H1 (cell line): ENCODE results near the gene RNU6-1. TPM values are rescaled to one million over a fixed set of nuclear protein-coding genes. Genes with fewer than 3 reads are reported as not detected.

ENCODE experiments used
- CTCF ChIA-PET: fragments of 300-600 bp; sonication (Branson Sonifier 250); formaldehyde crosslinking; loops from one replicate; lab custom pipeline; 2021; ENCODE audit not compliant: partially characterized antibody; lab: Charles Lee
- POLR2A ChIA-PET: fragments of 300-600 bp; sonication (Branson Sonifier 250); formaldehyde crosslinking; loops from one replicate; lab custom pipeline; 2021; ENCODE audit warnings: inconsistent platforms; ENCODE audit not compliant: partially characterized antibody; lab: Charles Lee
- DNase-seq, 2 experiments: peaks; one replicate each; pipeline versions ENCODE4 v3.0.0 to v3.0.0-alpha.2; 2010 to 2022; ENCODE audit warnings: low spot score in 2 of 2, low read depth in 1 of 2, mixed read lengths in 1 of 2
- FAIRE-seq: peaks from 2 replicates; lab custom pipeline; 2011; peaks lifted over from hg19 to GRCh38; lab: Jason Lieb, UNC
- H2AFZ ChIP-seq: 2 replicates; pipeline ENCODE4 v1.8.1; 2012; ENCODE audit warnings: low read length, inconsistent platforms
- H2AK5ac ChIP-seq: 2 replicates; pipeline ENCODE4 v1.6.1; 2013; ENCODE audit warnings: low read depth, low read length
- H2BK120ac ChIP-seq: replicated peaks from 2 replicates; pipeline ENCODE3; 2013; ENCODE audit warnings: low read depth, low read length, inconsistent platforms
- H2BK12ac ChIP-seq: 2 replicates; pipeline ENCODE4 v1.6.1; 2013; ENCODE audit warnings: low read depth, low read length
- H2BK15ac ChIP-seq: 2 replicates; pipeline ENCODE4 v1.6.1; 2013; ENCODE audit warnings: low read length
- H2BK20ac ChIP-seq: 2 replicates; pipeline ENCODE4 v1.6.1; 2013; ENCODE audit warnings: low read length
- H2BK5ac ChIP-seq: 2 replicates; pipeline ENCODE4 v1.6.1; 2013; ENCODE audit warnings: low read depth, low read length
- H3K14ac ChIP-seq: 2 replicates; pipeline ENCODE4 v1.6.1; 2013; ENCODE audit warnings: inconsistent platforms; ENCODE audit not compliant: insufficient read length
- H3K18ac ChIP-seq: 2 replicates; pipeline ENCODE4 v1.6.1; 2013; ENCODE audit warnings: low read length; ENCODE audit errors: extremely low read depth
- H3K23ac ChIP-seq: 2 replicates; pipeline ENCODE4 v1.6.1; 2013; ENCODE audit warnings: inconsistent platforms; ENCODE audit not compliant: insufficient read length
- H3K23me2 ChIP-seq: 2 replicates; pipeline ENCODE4 v1.6.1; 2013; ENCODE audit warnings: low read depth, low read length
- H3K27ac ChIP-seq: 2 replicates; pipeline ENCODE4 v1.6.1; 2011; ENCODE audit warnings: low read depth, low read length, inconsistent platforms
- H3K27me3 ChIP-seq, 4 experiments: replicated peaks in 1 of 4; 1 replicate in 1 of 4; 2 replicates in 3 of 4; pipeline versions ENCODE4 v1.6.1 to v1.8.1; 2011 to 2013; ENCODE audit warnings: low read length in 3 of 4, mild to moderate bottlenecking in 3 of 4, inconsistent platforms in 2 of 4, mixed read lengths in 2 of 4, moderate library complexity in 1 of 4; ENCODE audit not compliant: control insufficient read depth in 3 of 4, insufficient read depth in 3 of 4; ENCODE audit errors: extremely low read depth in 1 of 4
- H3K36me3 ChIP-seq, 4 experiments: 2 replicates each; pipeline versions ENCODE4 v1.6.1 to v1.8.1; 2011 to 2013; ENCODE audit warnings: mild to moderate bottlenecking in 4 of 4, low read length in 3 of 4, moderate library complexity in 2 of 4, control low read depth in 1 of 4, inconsistent platforms in 1 of 4; ENCODE audit not compliant: insufficient read depth in 4 of 4, control insufficient read depth in 2 of 4
- H3K4ac ChIP-seq: replicated peaks from 2 replicates; pipeline ENCODE3; 2013; ENCODE audit warnings: low read length, low read depth, mixed read lengths, inconsistent platforms; ENCODE audit not compliant: insufficient read length
- H3K4me1 ChIP-seq, 4 experiments: replicated peaks in 1 of 4; 1 replicate in 1 of 4; 2 replicates in 3 of 4; pipeline versions ENCODE4 v1.6.1 to v1.8.1; 2011 to 2013; ENCODE audit warnings: low read length in 3 of 4, inconsistent platforms in 2 of 4, mixed read lengths in 1 of 4; ENCODE audit not compliant: insufficient read depth in 4 of 4, control insufficient read depth in 3 of 4
- H3K4me2 ChIP-seq, 2 experiments: 2 replicates each; pipeline versions ENCODE4 v1.6.1 to v1.8.1; 2011 to 2013; ENCODE audit warnings: low read depth in 2 of 2, low read length in 2 of 2, control low read depth in 1 of 2, inconsistent platforms in 1 of 2, mild to moderate bottlenecking in 1 of 2; ENCODE audit not compliant: insufficient read depth in 1 of 2
- H3K4me3 ChIP-seq, 4 experiments: fragments of 200-600, 300-600 bp in 1 of 4; sonication (generic), shearing (Covaris generic), sonication (Bioruptor Twin) in 1 of 4; 2 replicates each; pipeline versions ENCODE4 v1.5.1 to v1.8.1; 2011 to 2016; ENCODE audit warnings: low read length in 4 of 4, low read depth in 3 of 4, control low read depth in 2 of 4, inconsistent platforms in 2 of 4, mild to moderate bottlenecking in 2 of 4, mixed read lengths in 1 of 4, moderate library complexity in 1 of 4; ENCODE audit not compliant: insufficient read depth in 2 of 4; ENCODE audit errors: extremely low read depth in 1 of 4
- H3K56ac ChIP-seq: replicated peaks from 2 replicates; pipeline ENCODE3; 2013; ENCODE audit warnings: low read depth, mild to moderate bottlenecking, mixed read lengths, low read length, inconsistent platforms; ENCODE audit not compliant: insufficient read length
- H3K79me1 ChIP-seq: 2 replicates; pipeline ENCODE4 v1.6.1; 2013; ENCODE audit warnings: low read depth, low read length, control low read depth
- H3K79me2 ChIP-seq, 2 experiments: 2 replicates each; pipeline versions ENCODE4 v1.6.1 to v1.8.1; 2012 to 2013; ENCODE audit warnings: low read length in 2 of 2, mild to moderate bottlenecking in 2 of 2, inconsistent platforms in 1 of 2; ENCODE audit not compliant: insufficient read depth in 2 of 2, control insufficient read depth in 1 of 2
- H3K9ac ChIP-seq, 4 experiments: replicated peaks in 1 of 4; 1 replicate in 1 of 4; 2 replicates in 3 of 4; pipeline versions ENCODE4 v1.6.1 to v1.8.1; 2011 to 2013; ENCODE audit warnings: low read depth in 3 of 4, low read length in 3 of 4, control low read depth in 2 of 4, mild to moderate bottlenecking in 2 of 4, moderate library complexity in 2 of 4, inconsistent platforms in 1 of 4; ENCODE audit errors: extremely low read depth in 1 of 4
- H3K9me3 ChIP-seq, 2 experiments: 2 replicates each; pipeline versions ENCODE4 v1.6.1 to v1.8.1; 2012 to 2013; ENCODE audit warnings: mild to moderate bottlenecking in 2 of 2, moderate library complexity in 2 of 2, control low read depth in 1 of 2, inconsistent platforms in 1 of 2, low read depth in 1 of 2, low read length in 1 of 2, mixed read lengths in 1 of 2; ENCODE audit not compliant: insufficient read depth in 2 of 2
- H4K20me1 ChIP-seq, 2 experiments: replicated peaks in 1 of 2; 2 replicates each; pipeline versions ENCODE3 to v1.8.1; 2011 to 2013; ENCODE audit warnings: inconsistent platforms in 2 of 2, low read length in 2 of 2, mild to moderate bottlenecking in 1 of 2; ENCODE audit not compliant: insufficient read depth in 2 of 2, control insufficient read depth in 1 of 2
- H4K5ac ChIP-seq: 2 replicates; pipeline ENCODE4 v1.6.1; 2013; ENCODE audit warnings: low read length, low read depth, mixed read lengths, inconsistent platforms; ENCODE audit not compliant: insufficient read length
- H4K8ac ChIP-seq: 2 replicates; pipeline ENCODE4 v1.8.0; 2013; ENCODE audit warnings: mild to moderate bottlenecking, moderate library complexity, low read length, inconsistent platforms; ENCODE audit not compliant: insufficient read depth; ENCODE audit errors: extremely low read depth
- H4K91ac ChIP-seq: replicated peaks from 2 replicates; pipeline ENCODE3; 2013; ENCODE audit warnings: low read length, mixed read lengths, inconsistent platforms; ENCODE audit not compliant: insufficient read length
- CTBP2 ChIP-seq: IDR thresholded peaks from 2 replicates; pipeline ENCODE4 v1.7.0; 2011; ENCODE audit warnings: borderline replicate concordance, mild to moderate bottlenecking, moderate library complexity, mixed read lengths, low read length; ENCODE audit not compliant: insufficient read depth, insufficient read length
- EZH2 ChIP-seq: fragments of 200-600 bp; sonication (generic); IDR thresholded peaks from 2 replicates; pipeline ENCODE4 v1.7.1; 2012; ENCODE audit warnings: low read depth, mild to moderate bottlenecking, moderate library complexity, low read length, inconsistent platforms; ENCODE audit not compliant: severe bottlenecking
- HDAC6 ChIP-seq: IDR thresholded peaks from one replicate; pipeline ENCODE4 v1.7.1; 2012; ENCODE audit warnings: low read depth, mild to moderate bottlenecking, inconsistent platforms, low read length, moderate library complexity
- KDM1A ChIP-seq: fragments of 200-600, 300-600 bp; sonication (generic); IDR thresholded peaks from 2 replicates; pipeline ENCODE4 v1.7.1; 2016; ENCODE audit warnings: mild to moderate bottlenecking, low read length, borderline replicate concordance
- PHF8 ChIP-seq: fragments of 200-600 bp; sonication (generic); conservative IDR thresholded peaks from 2 replicates; pipeline ENCODE4 v1.7.1; 2012; ENCODE audit warnings: low read depth, mild to moderate bottlenecking, inconsistent platforms, low read length, moderate library complexity
- RNF2 ChIP-seq: fragments of 200-900, 300-1000 bp; sonication (generic); IDR thresholded peaks from 2 replicates; pipeline ENCODE4 v1.7.1; 2016; ENCODE audit warnings: borderline replicate concordance, low read depth, mild to moderate bottlenecking, antibody characterized with exemption, low read length; ENCODE audit not compliant: poor library complexity, severe bottlenecking; ENCODE audit errors: missing control alignments
- SRF ChIP-seq: IDR thresholded peaks from 2 replicates; pipeline ENCODE4 v1.6.1; 2011; ENCODE audit warnings: mild to moderate bottlenecking, low read depth, low read length, moderate library complexity
- SUZ12 ChIP-seq: fragments of 200-600 bp; sonication (generic); IDR thresholded peaks from 2 replicates; pipeline ENCODE4 v1.6.1; 2012; ENCODE audit warnings: mild to moderate bottlenecking, inconsistent platforms, low read length, moderate library complexity, mixed read lengths
- WGBS, 2 experiments: shearing (Covaris generic) in 1 of 2; methylation state at CpG; one replicate each; pipeline versions ENCODE4 v1.1.6 to v1.1.7; 2013 to 2015; ENCODE audit warnings: low lambda C conversion rate in 2 of 2, mixed read lengths in 2 of 2, inconsistent platforms in 1 of 2, low coverage in 1 of 2, missing lambda C conversion rate in 1 of 2; ENCODE audit not compliant: insufficient replicate concordance in 2 of 2, insufficient coverage in 1 of 2, insufficient read length in 1 of 2; ENCODE audit errors: extremely low coverage in 1 of 2, missing lambda C conversion rate in 1 of 2; 5-methylcytosine and 5-hydroxymethylcytosine counted together
- polyA plus RNA-seq, 7 experiments: library from polyadenylated mRNA; depleted of rRNA in 3 of 7; stranded (reverse) in 5 of 7; unstranded in 2 of 7; fragments of >200 nt in 5 of 7; fragments of 200-250 nt in 2 of 7; gene quantifications; 1 replicate in 5 of 7; 2 replicates in 1 of 7; 4 replicates in 1 of 7; pipeline versions ENCODE4 v1.2.1 to v1.2.3, GENCODE V29; 2011 to 2013; ENCODE audit warnings: missing spikeins in 2 of 7, mixed read lengths in 2 of 7
- total RNA-seq: library from RNA; stranded (reverse); fragmentation: NEBNext Ultra II Directional; extraction: Animal tissue kit (Norgen Biotek cat#: 25700); gene quantifications from 2 replicates; pipeline ENCODE4 v1.2.1, GENCODE V29; 2021

Gene RNU6-1
- total and polyA plus RNA-seq, 2 of the 8 experiments (the other 6 are each of a cell fraction or from before 2014, with no cell fraction given) = not detected

- Histone ChIP-seq H3K23ac (no peak overlapping the region), H2AFZ (peak overlapping the region; percentile 65; the same call in 1 of the 2 replicates), H2AK5ac (no peak overlapping the region), H3K27me3 (peaks cover 62 to 85% (median 81%) of the 10 kb centered on the region in 4 experiments), H2BK15ac (no peak overlapping the region; the same call in 1 of the 2 replicates), H4K91ac (peak overlapping the region; percentile 20), H3K4ac (no peak overlapping the region), H2BK120ac (no peak overlapping the region), H4K5ac (no peak overlapping the region), H3K4me2 (peak overlapping the region; percentile 46 to 85), H3K23me2 (peaks cover 25% of the 10 kb centered on the region), H3K9me3 (no peaks in the 10 kb centered on the region), H3K79me2 (no peaks in the 10 kb centered on the region), H3K4me3 (peak overlapping the region; percentile 35 to 63 (median 46)), H2BK20ac (peak overlapping the region; percentile 44; the same call in 1 of the 2 replicates), H3K36me3 (no peaks in the 10 kb centered on the region), H3K79me1 (no peaks in the 10 kb centered on the region), H3K4me1 (peaks cover 13 to 22% (median 18%) of the 10 kb centered on the region in 4 experiments; a peak in 6 of 7 replicates), H2BK12ac (peak overlapping the region; percentile 62; the same call in 1 of the 2 replicates), H4K20me1 (peaks cover 2 to 11% of the 10 kb centered on the region in 2 experiments), H2BK5ac (no peak overlapping the region), H3K14ac (no peak overlapping the region), H4K8ac (0 out of 2 replicates have a peak overlapping the region, but pooled peaks have one; percentile 18), H3K27ac (no peak overlapping the region), H3K9ac (no peak overlapping the region), H3K56ac (no peak overlapping the region), H3K18ac (peak overlapping the region; percentile 26)
- 6% methylated on average over 56 of the region's 59 CpGs; no CpG with 5 or more reads in 1 of the 2 experiments for WGBS, 2 experiments
- no peak for FAIRE-seq
- DNase-seq = peak in 1 of 2 experiments; percentile 79
- CTCF ChIA-PET = interaction anchor here (0.6 to 3.7 kb wide), 15 partner anchors 8 to 451 kb away, joined by 3 to 12 read pairs (median 5); partner anchors contain the start of genes PIAS1 and SKOR1
- POLR2A ChIA-PET = interaction anchor here (1.2 to 1.3 kb wide), 2 partner anchors 13 to 15 kb away, joined by 3 to 5 read pairs; no protein-coding TSS in a partner anchor
- TF ChIP-seq SRF (no peak), RNF2 (peak; percentile 25), PHF8 (peak; percentile 15; the same call in 1 of the 2 replicates), CTBP2 (no peak), EZH2 (peak; percentile 99), HDAC6 (no peak), KDM1A (0 out of 2 replicates have a peak, but pooled peaks have one; percentile 26), SUZ12 (peak; percentile 99)
Observed at GRCh38 chr15:67835297-67836133, 4.3 kb downstream of the RNU6-1 start.
